ENCODE measurements around the gene VAX1.

The VAX1 gene

GRCh38 chr10:117163954-117164548, 26.0 kb upstream of the VAX1 start:
- no peak for DNase-seq

GRCh38 chr10:117163061-117163953, 25.2 kb upstream of the VAX1 start:
- DNase-seq: no peak

GRCh38 chr10:117162093-117163060, 24.3 kb upstream of the VAX1 start:
- no peak for DNase-seq

- no peak for DNase-seq
Measured at GRCh38 chr10:117161386-117162033, 23.4 kb upstream of the VAX1 start.

GRCh38 chr10:117160567-117160966, 22.5 kb upstream of the VAX1 start:
- DNase-seq: no peak

GRCh38 chr10:117159390-117159789, 21.3 kb upstream of the VAX1 start:
- no peak for DNase-seq

- no peak for DNase-seq
Measured at GRCh38 chr10:117158297-117158696, 20.2 kb upstream of the VAX1 start.

- DNase-seq: no peak
Measured at GRCh38 chr10:117152668-117153067, 14.6 kb upstream of the VAX1 start.

GRCh38 chr10:117148284-117148683, 10.2 kb upstream of the VAX1 start:
- no peak for DNase-seq

- no peak for DNase-seq
Measured at GRCh38 chr10:117145019-117145418, 6.9 kb upstream of the VAX1 start.

- DNase-seq: no peak
Measured at GRCh38 chr10:117143103-117143823, 5.2 kb upstream of the VAX1 start.

GRCh38 chr10:117140525-117140902, 2.4 kb upstream of the VAX1 start:
- no peak for DNase-seq

GRCh38 chr10:117139581-117140524, 1.8 kb upstream of the VAX1 start:
- no peak for DNase-seq

- DNase-seq: no peak
Measured at GRCh38 chr10:117138838-117139580, 939 bp upstream of the VAX1 start.

- peak; percentile 51 for DNase-seq
Measured at GRCh38 chr10:117137031-117137910, 799 bp downstream of the VAX1 start.

- DNase-seq: no peak
Measured at GRCh38 chr10:117136391-117136975, 1.6 kb downstream of the VAX1 start.

- DNase-seq: no peak
Measured at GRCh38 chr10:117135480-117136140, 2.5 kb downstream of the VAX1 start.

GRCh38 chr10:117135026-117135372, 3.1 kb downstream of the VAX1 start:
- DNase-seq: no peak
